SH-SY5Y (cell line): ENCODE data around the gene FAM89A.

Source experiments
- GATA2 ChIP-seq: IDR thresholded peaks from 2 replicates; pipeline ENCODE4 v1.6.1; 2011; ENCODE audit warnings: mild to moderate bottlenecking, low read depth, low read length
- GATA3 ChIP-seq: IDR thresholded peaks from 2 replicates; pipeline ENCODE4 v1.6.1; 2011; ENCODE audit warnings: low read depth, mild to moderate bottlenecking, low read length, moderate library complexity

DNA sequence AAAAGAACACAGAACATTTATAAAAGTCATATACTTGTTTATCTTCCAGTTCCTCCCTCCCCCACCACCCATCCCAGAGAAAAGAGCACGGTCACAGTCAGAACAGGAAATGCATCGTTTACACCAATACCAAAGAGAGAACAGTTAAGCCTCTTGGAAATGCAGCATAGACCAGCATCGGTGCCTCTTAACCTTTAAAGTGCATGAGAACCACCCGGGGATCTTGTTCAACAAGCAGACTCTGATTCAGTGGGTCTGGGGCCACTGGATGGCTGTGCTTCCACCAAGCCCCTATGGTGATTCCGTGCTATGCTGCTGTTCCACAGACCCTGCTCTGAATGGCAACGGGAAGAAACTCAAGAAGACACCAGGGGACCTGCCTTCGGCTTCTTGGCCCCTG is 19.2 kb downstream of the FAM89A start:
- TF ChIP-seq GATA2 (no peak), GATA3 (no peak)
